H9 (cell line): ENCODE results near the gene HEATR5A. TPM values are rescaled to one million over a fixed set of nuclear protein-coding genes. Genes with fewer than 3 reads are reported as not detected.

ENCODE experiments used
- DNase-seq: peaks from one replicate; pipeline ENCODE4 v3.0.0-alpha.2; 2017
- H2AFZ ChIP-seq: one replicate; pipeline ENCODE4 v1.6.1; 2013; ENCODE audit warnings: mild to moderate bottlenecking, low read length, control low read depth, moderate library complexity
- H2AK5ac ChIP-seq: 2 replicates; pipeline ENCODE4 v1.6.1; 2013; ENCODE audit warnings: low read length, control low read depth, mixed read lengths; ENCODE audit not compliant: insufficient read length
- H2BK120ac ChIP-seq: one replicate; pipeline ENCODE4 v1.6.1; 2013; ENCODE audit warnings: low read depth, mild to moderate bottlenecking, low read length, control low read depth, inconsistent platforms; ENCODE audit not compliant: poor library complexity, severe bottlenecking
- H2BK12ac ChIP-seq: 2 replicates; pipeline ENCODE4 v1.6.1; 2013; ENCODE audit warnings: low read length, control low read depth, mixed read lengths, low read depth; ENCODE audit not compliant: insufficient read length
- H2BK15ac ChIP-seq: 2 replicates; pipeline ENCODE4 v1.6.1; 2013; ENCODE audit warnings: low read depth, low read length, control low read depth
- H2BK20ac ChIP-seq: one replicate; pipeline ENCODE4 v1.6.1; 2013; ENCODE audit warnings: low read depth, mild to moderate bottlenecking, low read length, control low read depth, inconsistent platforms; ENCODE audit not compliant: poor library complexity, severe bottlenecking
- H2BK5ac ChIP-seq: 2 replicates; pipeline ENCODE4 v1.6.1; 2013; ENCODE audit warnings: low read length, control low read depth, mixed read lengths; ENCODE audit not compliant: insufficient read length
- H3K14ac ChIP-seq: 2 replicates; pipeline ENCODE4 v1.6.1; 2013; ENCODE audit warnings: low read length, control low read depth; ENCODE audit not compliant: insufficient read depth
- H3K18ac ChIP-seq: 2 replicates; pipeline ENCODE4 v1.6.1; 2013; ENCODE audit warnings: low read depth, mild to moderate bottlenecking, mixed read lengths, low read length, control low read depth; ENCODE audit not compliant: insufficient read length
- H3K23ac ChIP-seq: 2 replicates; pipeline ENCODE4 v1.6.1; 2013; ENCODE audit warnings: low read length, control low read depth, mixed read lengths, low read depth; ENCODE audit not compliant: insufficient read length
- H3K23me2 ChIP-seq: 2 replicates; pipeline ENCODE4 v1.6.1; 2013; ENCODE audit warnings: low read depth, mild to moderate bottlenecking, mixed read lengths, low read length, control low read depth; ENCODE audit not compliant: insufficient read length, poor library complexity, severe bottlenecking
- H3K27ac ChIP-seq: 2 replicates; pipeline ENCODE4 v1.5.1; 2013; ENCODE audit warnings: low read length, control low read depth, mixed read lengths, low read depth; ENCODE audit not compliant: insufficient read length
- H3K27me3 ChIP-seq: 2 replicates; pipeline ENCODE4 v1.6.1; 2013; ENCODE audit warnings: low read length, control low read depth, inconsistent platforms; ENCODE audit not compliant: insufficient read depth
- H3K4ac ChIP-seq: 2 replicates; pipeline ENCODE4 v1.6.1; 2013; ENCODE audit warnings: low read depth, mild to moderate bottlenecking, control low read depth, inconsistent platforms, low read length, moderate library complexity
- H3K4me1 ChIP-seq: 2 replicates; pipeline ENCODE4 v1.6.1; 2013; ENCODE audit warnings: low read length, control low read depth, inconsistent platforms; ENCODE audit not compliant: insufficient read depth
- H3K4me2 ChIP-seq: 2 replicates; pipeline ENCODE4 v1.6.1; 2013; ENCODE audit warnings: low read length, control low read depth, mixed read lengths; ENCODE audit not compliant: insufficient read length, insufficient read depth
- H3K56ac ChIP-seq: 2 replicates; pipeline ENCODE4 v1.6.1; 2013; ENCODE audit warnings: low read depth, mild to moderate bottlenecking, mixed read lengths, low read length, control low read depth; ENCODE audit not compliant: insufficient read length
- H3K79me1 ChIP-seq: 2 replicates; pipeline ENCODE4 v1.6.1; 2013; ENCODE audit warnings: low read depth, mild to moderate bottlenecking, moderate library complexity, low read length, control low read depth, inconsistent platforms; ENCODE audit not compliant: insufficient read depth, poor library complexity, severe bottlenecking
- H3K79me2 ChIP-seq: 2 replicates; pipeline ENCODE4 v1.6.1; 2013; ENCODE audit warnings: low read length, control low read depth, inconsistent platforms; ENCODE audit not compliant: insufficient read depth
- H3K9ac ChIP-seq: 2 replicates; pipeline ENCODE4 v1.6.1; 2013; ENCODE audit warnings: low read length, control low read depth, mixed read lengths; ENCODE audit not compliant: insufficient read length; ENCODE audit errors: extremely low read depth
- H3K9me3 ChIP-seq: one replicate; pipeline ENCODE4 v1.6.1; 2013; ENCODE audit warnings: low read depth, low read length, inconsistent platforms; ENCODE audit not compliant: control insufficient read depth
- H3T11ph ChIP-seq: one replicate; pipeline ENCODE4 v1.6.1; 2013; ENCODE audit warnings: mild to moderate bottlenecking, low read length, control low read depth, inconsistent platforms
- H4K20me1 ChIP-seq: one replicate; pipeline ENCODE4 v1.6.1; 2013; ENCODE audit not compliant: control insufficient read depth, insufficient read length, insufficient read depth
- H4K5ac ChIP-seq: 2 replicates; pipeline ENCODE4 v1.6.1; 2013; ENCODE audit warnings: low read depth, mild to moderate bottlenecking, mixed read lengths, low read length, control low read depth; ENCODE audit not compliant: insufficient read length
- H4K8ac ChIP-seq: replicated peaks from 2 replicates; pipeline ENCODE4 v1.6.1; 2013; ENCODE audit warnings: low read length, control low read depth, mixed read lengths, low read depth; ENCODE audit not compliant: insufficient read length
- H4K91ac ChIP-seq: 2 replicates; pipeline ENCODE4 v1.6.1; 2013; ENCODE audit warnings: low read depth, mild to moderate bottlenecking, moderate library complexity, mixed read lengths, low read length, control low read depth; ENCODE audit not compliant: insufficient read length
- H3K27ac Mint-ChIP-seq, 3 experiments: 2 replicates in 2 of 3; 3 replicates in 1 of 3; pipeline ENCODE4 v1.8.0; 2020 to 2021; ENCODE audit warnings: mixed read lengths in 3 of 3, mild to moderate bottlenecking in 1 of 3, moderate library complexity in 1 of 3
- H3K27me3 Mint-ChIP-seq: 2 replicates; pipeline ENCODE4 v1.8.0; 2021; ENCODE audit warnings: low read depth, mild to moderate bottlenecking, moderate library complexity, mixed read lengths
- H3K36me3 Mint-ChIP-seq, 3 experiments: 2 replicates in 2 of 3; 3 replicates in 1 of 3; pipeline ENCODE4 v1.8.0; 2020 to 2021; ENCODE audit warnings: low read depth in 3 of 3, mixed read lengths in 3 of 3; ENCODE audit not compliant: insufficient read depth in 1 of 3
- H3K4me1 Mint-ChIP-seq, 2 experiments: 2 replicates each; pipeline ENCODE4 v1.8.0; 2020; ENCODE audit warnings: mixed read lengths in 2 of 2
- H3K4me3 Mint-ChIP-seq, 2 experiments: 2 replicates in 1 of 2; 3 replicates in 1 of 2; pipeline ENCODE4 v1.8.0; 2020 to 2021; ENCODE audit warnings: mild to moderate bottlenecking in 2 of 2, mixed read lengths in 2 of 2, moderate library complexity in 1 of 2
- H3K9me3 Mint-ChIP-seq, 2 experiments: 2 replicates in 1 of 2; 3 replicates in 1 of 2; pipeline ENCODE4 v1.8.0; 2020; ENCODE audit warnings: mild to moderate bottlenecking in 2 of 2, mixed read lengths in 2 of 2, moderate library complexity in 1 of 2
- total RNA-seq: library from RNA; stranded (reverse); gene quantifications from 2 replicates; pipeline ENCODE4 v1.2.1, GENCODE V29; 2021
- TF ChIP-seq, protein P1 (sequence below): fragments of 200-600 bp; sonication (generic); conservative IDR thresholded peaks from 3 replicates; pipeline ENCODE4 v1.8.0; 2021; ENCODE audit warnings: antibody characterized with exemption, mild to moderate bottlenecking

The HEATR5A gene
- total RNA-seq, 1 experiment from 2014 or later: 21.2 TPM

DNA sequence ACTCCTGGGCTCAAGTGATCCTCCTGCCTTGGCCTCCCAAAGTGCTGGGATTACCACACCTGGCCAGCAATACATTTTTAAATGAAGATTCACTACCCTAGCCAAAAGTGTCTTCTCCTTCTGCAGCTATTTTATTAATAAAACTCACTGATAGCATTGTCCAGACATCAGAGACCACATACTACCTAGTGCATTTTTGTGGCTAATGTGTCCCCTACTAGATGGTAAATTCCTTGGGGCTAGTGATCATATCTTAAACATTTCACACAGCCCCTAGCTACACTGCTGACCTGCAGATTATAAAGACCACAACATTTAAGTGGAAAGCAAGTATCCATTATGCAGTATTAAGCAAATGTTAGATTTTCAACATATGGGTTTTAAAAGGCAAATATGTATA, 19.9 kb upstream of the HEATR5A start:
- Histone ChIP-seq H3K4ac (no peak overlapping the region), H2BK15ac (no peak overlapping the region), H3K9ac (no peak overlapping the region), H2BK12ac (no peak overlapping the region), H3K56ac (no peak overlapping the region), H3K27ac (no peak overlapping the region), H4K5ac (no peak overlapping the region), H3K23ac (no peak overlapping the region), H2BK20ac (no peak overlapping the region), H3K27me3 (no peaks in the 10 kb centered on the region), H3K4me1 (no peaks in the 10 kb centered on the region), H2BK120ac (no peak overlapping the region), H3K79me1 (no peaks in the 10 kb centered on the region), H4K8ac (no peak overlapping the region), H3K18ac (no peak overlapping the region), H2AK5ac (no peak overlapping the region), H3K4me2 (no peak overlapping the region), H3K9me3 (no peaks in the 10 kb centered on the region), H2AFZ (no peak overlapping the region), H3K14ac (no peak overlapping the region), H4K91ac (no peak overlapping the region), H2BK5ac (no peak overlapping the region), H3T11ph (no peak overlapping the region), H3K23me2 (no peaks in the 10 kb centered on the region), H3K79me2 (no peaks in the 10 kb centered on the region), H4K20me1 (no peaks in the 10 kb centered on the region)
- Mint-ChIP-seq H3K9me3 (peaks cover 18 to 20% of the 10 kb centered on the region in 2 experiments), H3K27me3 (no peaks in the 10 kb centered on the region; the same call in 1 of the 2 replicates), H3K27ac (no peak overlapping the region), H3K4me3 (no peak overlapping the region), H3K4me1 (no peaks in the 10 kb centered on the region), H3K36me3 (peaks cover 18 to 25% (median 20%) of the 10 kb centered on the region in 3 experiments)
- TF ChIP-seq, protein P1, sequence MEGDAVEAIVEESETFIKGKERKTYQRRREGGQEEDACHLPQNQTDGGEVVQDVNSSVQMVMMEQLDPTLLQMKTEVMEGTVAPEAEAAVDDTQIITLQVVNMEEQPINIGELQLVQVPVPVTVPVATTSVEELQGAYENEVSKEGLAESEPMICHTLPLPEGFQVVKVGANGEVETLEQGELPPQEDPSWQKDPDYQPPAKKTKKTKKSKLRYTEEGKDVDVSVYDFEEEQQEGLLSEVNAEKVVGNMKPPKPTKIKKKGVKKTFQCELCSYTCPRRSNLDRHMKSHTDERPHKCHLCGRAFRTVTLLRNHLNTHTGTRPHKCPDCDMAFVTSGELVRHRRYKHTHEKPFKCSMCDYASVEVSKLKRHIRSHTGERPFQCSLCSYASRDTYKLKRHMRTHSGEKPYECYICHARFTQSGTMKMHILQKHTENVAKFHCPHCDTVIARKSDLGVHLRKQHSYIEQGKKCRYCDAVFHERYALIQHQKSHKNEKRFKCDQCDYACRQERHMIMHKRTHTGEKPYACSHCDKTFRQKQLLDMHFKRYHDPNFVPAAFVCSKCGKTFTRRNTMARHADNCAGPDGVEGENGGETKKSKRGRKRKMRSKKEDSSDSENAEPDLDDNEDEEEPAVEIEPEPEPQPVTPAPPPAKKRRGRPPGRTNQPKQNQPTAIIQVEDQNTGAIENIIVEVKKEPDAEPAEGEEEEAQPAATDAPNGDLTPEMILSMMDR: no peak
- DNase-seq: no peak
